GM12878 (cell line): ENCODE data around the gene HJV. TPM values are rescaled to one million over a fixed set of nuclear protein-coding genes. Genes with fewer than 3 reads are reported as not detected.

ENCODE experiments used
- ATF7 ChIP-seq: fragments of 450-650 bp; IDR thresholded peaks from 2 replicates; pipeline ENCODE4 v1.6.1; 2016; ENCODE audit warnings: low read depth, mild to moderate bottlenecking
- BACH1 ChIP-seq: fragments of 450-650 bp; IDR thresholded peaks from 2 replicates; pipeline ENCODE4 v1.6.1; 2017; ENCODE audit warnings: mild to moderate bottlenecking, borderline replicate concordance
- BCL11A ChIP-seq: IDR thresholded peaks from 2 replicates; pipeline ENCODE4 v1.6.1; 2011; ENCODE audit warnings: low read depth, low read length
- BCL3 ChIP-seq: IDR thresholded peaks from 2 replicates; pipeline ENCODE4 v1.6.1; 2011; ENCODE audit warnings: borderline replicate concordance, low read depth, mild to moderate bottlenecking, moderate library complexity, low read length; ENCODE audit not compliant: insufficient read depth, poor library complexity, severe bottlenecking
- BMI1 ChIP-seq: fragments of 450-650 bp; IDR thresholded peaks from 2 replicates; pipeline ENCODE4 v1.6.1; 2016; ENCODE audit warnings: mild to moderate bottlenecking, moderate library complexity, borderline replicate concordance
- CREM ChIP-seq: IDR thresholded peaks from 2 replicates; pipeline ENCODE4 v1.6.1; 2014; ENCODE audit warnings: antibody characterized with exemption, low read depth
- HCFC1 ChIP-seq: fragments of 150-350 bp; IDR thresholded peaks from 2 replicates; pipeline ENCODE4 v1.6.1; 2014; ENCODE audit warnings: low read length
- HSF1 ChIP-seq: fragments of 150-350 bp; IDR thresholded peaks from 2 replicates; pipeline ENCODE4 v1.6.1; 2014; ENCODE audit warnings: mild to moderate bottlenecking, low read depth, low read length
- IRF4 ChIP-seq: IDR thresholded peaks from 2 replicates; pipeline ENCODE4 v1.6.1; 2011; ENCODE audit warnings: low read depth, low read length
- NR2C1 ChIP-seq: fragments of 450-650 bp; IDR thresholded peaks from 2 replicates; pipeline ENCODE4 v1.6.1; 2017; ENCODE audit warnings: antibody characterized with exemption, mild to moderate bottlenecking, moderate library complexity
- NR2F1 ChIP-seq: fragments of 450-650 bp; conservative IDR thresholded peaks from 2 replicates; pipeline ENCODE4 v1.6.1; 2017; ENCODE audit warnings: mild to moderate bottlenecking
- PBX3 ChIP-seq: IDR thresholded peaks from 2 replicates; pipeline ENCODE4 v1.6.1; 2011; ENCODE audit warnings: mild to moderate bottlenecking, low read depth, low read length, moderate library complexity; ENCODE audit not compliant: insufficient replicate concordance
- RUNX3 ChIP-seq: IDR thresholded peaks from 2 replicates; pipeline ENCODE4 v1.6.1; 2012; ENCODE audit warnings: low read length, inconsistent platforms
- ZBTB4 ChIP-seq: fragments of 450-650 bp; formaldehyde crosslinking; IDR thresholded peaks from 2 replicates; pipeline ENCODE4 v1.4.0; 2022; ENCODE audit warnings: mild to moderate bottlenecking, moderate library complexity
- ZNF207 ChIP-seq: fragments of 450-650 bp; IDR thresholded peaks from 2 replicates; pipeline ENCODE4 v1.6.1; 2014; ENCODE audit warnings: antibody characterized with exemption, mild to moderate bottlenecking, borderline replicate concordance
- polyA plus RNA-seq, 11 experiments: library from polyadenylated mRNA; depleted of rRNA in 4 of 11; unstranded in 6 of 11; stranded (reverse) in 5 of 11; fragments of >200 nt; fragmentation: Nextera tagmentation in 4 of 11; fragmentation: Illumina TruSeq in 1 of 11; extraction: Ambion mirVana in 4 of 11; extraction: Trizol in 1 of 11; gene quantifications; 1 replicate in 1 of 11; 2 replicates in 10 of 11; pipeline versions ENCODE4 v1.2.1 to v1.2.3, GENCODE V29; 2011 to 2016; ENCODE audit warnings: inconsistent platforms in 2 of 11, missing spikeins in 2 of 11, low read depth in 1 of 11
- total RNA-seq, 4 experiments: library from RNA; depleted of rRNA in 3 of 4; stranded (reverse); fragments of >200 nt in 3 of 4; fragmentation: Illumina TruSeq in 1 of 4; extraction: Trizol in 1 of 4; gene quantifications; 2 replicates each; pipeline versions ENCODE4 v1.2.1 to v1.2.3, GENCODE V29; 2013 to 2021

Gene HJV
- total and polyA plus RNA-seq, 10 of the 15 experiments (the other 5 are each of a cell fraction or from before 2014, with no cell fraction given), result not detected

GRCh38 chr1:146051852-146052676 lies 30.5 kb upstream of the HJV start (continued):
- TF ChIP-seq ZBTB4 (CRISPR knock-in tag), result peak; percentile 97
- 0 out of 2 replicates have a peak, but pooled peaks have one; percentile 28 for TF ChIP-seq ATF7
- peak; percentile 59; the same call in 1 of the 2 replicates for TF ChIP-seq IRF4
- TF ChIP-seq RUNX3, result peak; percentile 92
- peak; percentile 19; the same call in 1 of the 2 replicates for TF ChIP-seq NR2F1
- TF ChIP-seq HCFC1, result peak; percentile 70
- 0 out of 2 replicates have a peak, but pooled peaks have one; percentile 13 for TF ChIP-seq NR2C1
- TF ChIP-seq CREM, result peak; percentile 93
- peak; percentile 99 for TF ChIP-seq BACH1
- TF ChIP-seq BMI1, result peak; percentile 92
- TF ChIP-seq ZNF207, result peak; percentile 86
- peak; percentile 96 for TF ChIP-seq BCL3
- peak; percentile 28; the same call in 1 of the 2 replicates for TF ChIP-seq HSF1
- TF ChIP-seq BCL11A, result peak; percentile 93
- peak; percentile 83 for TF ChIP-seq PBX3
